KBM-7 (cell line): ENCODE measurements around the gene KCNS1.

Source experiments
- DNase-seq: peaks from one replicate; pipeline ENCODE4 v3.0.0-alpha.2; 2015
- in situ Hi-C: fragments of 300-500 bp; cut with MboI; formaldehyde crosslinking; loops from 2 replicates; pipeline ENCODE4 v1.14.3; 2020; ENCODE audit warnings: low sequenced_read_pairs, low pct_unique_long_range_greater_than_20kb, mixed read lengths

KCNS1 gene

DNA sequence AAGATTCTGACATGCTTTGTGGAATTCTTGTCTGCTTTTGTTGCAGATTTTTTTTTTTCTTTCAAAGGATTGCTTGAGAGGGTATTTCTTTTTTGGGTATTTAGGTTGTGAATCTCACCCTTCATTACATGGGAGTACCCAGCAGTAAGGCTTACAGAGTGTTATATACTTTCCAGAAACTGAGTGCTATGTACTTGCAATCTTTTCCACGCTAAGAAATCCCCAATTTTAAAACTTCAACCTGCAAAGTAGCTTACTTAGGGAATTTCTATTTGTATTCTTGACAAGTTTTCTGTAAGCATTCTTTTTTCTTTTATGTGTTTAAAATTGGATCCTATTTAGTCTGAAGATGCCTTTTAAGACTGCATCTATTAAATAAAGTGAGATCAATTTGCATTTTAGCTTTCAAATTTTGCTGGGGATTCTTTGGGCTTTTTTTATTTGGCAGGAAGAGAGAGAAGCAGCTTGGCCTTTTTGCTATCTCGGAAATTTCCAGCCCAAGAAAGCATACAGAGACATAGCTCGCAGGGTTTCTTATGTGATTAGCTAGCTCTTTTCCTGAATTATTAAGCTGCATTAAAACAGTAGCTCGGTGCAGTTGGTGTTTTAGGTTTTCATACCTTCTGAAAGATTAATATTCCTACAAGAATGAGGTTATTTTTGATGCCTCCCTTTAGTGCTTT is 42.6 kb downstream of the KCNS1 start:
- no peak for DNase-seq
- in situ Hi-C loops = no loop called here

DNA sequence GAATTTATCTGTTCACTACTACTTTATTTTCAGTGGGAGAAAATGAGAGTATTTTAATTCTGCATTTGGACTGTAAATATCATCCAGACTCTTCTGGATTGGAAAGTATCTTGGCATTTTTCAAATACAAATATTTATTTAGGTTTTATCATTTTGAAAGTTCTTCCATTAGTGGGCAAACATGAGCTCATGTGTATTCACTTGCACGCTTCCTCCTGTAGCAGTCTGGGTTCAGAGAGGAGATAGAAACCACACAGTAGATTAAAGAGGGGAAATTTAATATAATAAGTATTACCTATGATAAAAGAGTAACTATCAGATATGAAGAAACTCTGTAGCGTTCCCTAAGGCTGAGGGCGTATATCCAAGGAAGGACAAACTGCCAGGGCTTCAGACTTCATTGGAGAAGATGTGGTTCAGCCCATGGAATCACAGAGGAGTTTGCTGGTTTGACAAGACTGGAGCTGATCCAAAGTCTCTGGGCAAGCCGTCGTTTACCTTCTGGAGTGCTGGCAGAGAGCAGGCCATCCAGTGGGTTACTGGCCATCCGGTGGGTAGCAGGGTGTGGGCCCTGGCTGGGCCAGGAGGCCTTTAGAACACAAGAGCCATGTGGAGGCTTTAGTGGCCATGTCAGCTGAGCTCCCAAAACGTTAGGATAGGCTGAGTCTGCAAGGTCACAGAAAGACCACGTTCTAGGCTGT is 44.3 kb downstream of the KCNS1 start:
- no peak for DNase-seq
- in situ Hi-C loops = no loop called here

DNA sequence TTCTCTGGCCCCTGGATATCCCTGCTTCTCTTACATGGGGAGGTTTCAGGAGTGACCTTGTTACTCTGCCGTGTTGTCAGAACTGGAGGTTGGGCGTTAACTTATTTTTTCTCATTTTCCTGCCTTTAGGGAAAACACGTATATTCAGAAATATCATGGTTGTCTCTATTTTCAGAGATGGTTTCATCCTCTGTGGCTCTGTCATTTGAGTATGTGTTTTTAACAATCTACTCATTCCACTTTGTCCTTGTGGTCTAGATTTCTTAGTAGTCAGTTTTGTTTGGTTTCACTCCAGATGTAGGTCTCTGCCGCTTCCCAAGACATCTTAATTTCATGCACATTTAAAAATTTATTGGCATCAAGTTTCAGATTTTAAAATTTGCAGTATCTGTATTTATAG is 45.9 kb downstream of the KCNS1 start:
- in situ Hi-C loops = no loop called here
- DNase-seq = no peak

DNA sequence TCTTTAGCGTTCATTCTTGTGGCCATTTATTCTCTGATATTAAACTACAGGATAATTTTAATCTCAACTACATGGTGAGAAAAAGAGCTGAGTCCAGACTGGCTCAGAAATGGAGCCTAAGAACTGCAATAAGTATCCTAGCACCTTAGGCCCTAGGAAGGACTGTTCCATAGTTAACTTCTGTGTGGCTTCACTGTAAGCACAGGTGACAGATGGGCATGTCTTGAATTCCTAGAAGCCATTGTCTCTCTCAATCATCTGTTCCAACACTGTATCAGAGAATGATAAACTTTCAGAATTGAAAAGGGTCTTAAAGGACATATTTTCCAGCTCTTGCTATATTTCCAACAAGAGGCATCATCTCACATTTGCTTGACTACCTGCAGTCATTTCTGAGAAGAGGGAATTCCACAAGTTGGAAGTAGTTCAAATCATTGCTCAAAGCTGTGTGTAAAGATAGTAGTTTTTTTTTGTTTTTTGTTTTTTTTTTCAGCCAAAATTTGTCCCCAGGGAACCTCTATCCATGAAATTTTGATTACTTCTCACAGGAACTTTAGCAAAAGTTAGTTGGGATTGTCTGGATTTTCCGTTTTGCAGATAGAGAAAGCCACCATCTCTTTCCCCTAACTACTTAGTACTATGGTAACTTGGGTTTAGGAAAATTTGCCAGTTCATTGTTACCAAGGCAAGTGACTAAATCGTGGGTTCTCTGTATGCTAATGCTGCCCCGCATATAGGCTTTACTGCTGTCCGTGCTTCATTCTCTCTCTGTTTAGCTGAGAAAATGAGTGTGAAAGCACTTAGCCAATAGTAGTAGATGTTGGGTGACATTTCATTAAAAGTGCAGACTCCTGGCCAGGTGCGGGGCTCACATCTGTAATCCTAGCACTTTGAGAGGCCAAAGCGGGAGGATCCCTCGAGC is 47.2 kb downstream of the KCNS1 start:
- in situ Hi-C loops = no loop called here
- DNase-seq = no peak

DNA sequence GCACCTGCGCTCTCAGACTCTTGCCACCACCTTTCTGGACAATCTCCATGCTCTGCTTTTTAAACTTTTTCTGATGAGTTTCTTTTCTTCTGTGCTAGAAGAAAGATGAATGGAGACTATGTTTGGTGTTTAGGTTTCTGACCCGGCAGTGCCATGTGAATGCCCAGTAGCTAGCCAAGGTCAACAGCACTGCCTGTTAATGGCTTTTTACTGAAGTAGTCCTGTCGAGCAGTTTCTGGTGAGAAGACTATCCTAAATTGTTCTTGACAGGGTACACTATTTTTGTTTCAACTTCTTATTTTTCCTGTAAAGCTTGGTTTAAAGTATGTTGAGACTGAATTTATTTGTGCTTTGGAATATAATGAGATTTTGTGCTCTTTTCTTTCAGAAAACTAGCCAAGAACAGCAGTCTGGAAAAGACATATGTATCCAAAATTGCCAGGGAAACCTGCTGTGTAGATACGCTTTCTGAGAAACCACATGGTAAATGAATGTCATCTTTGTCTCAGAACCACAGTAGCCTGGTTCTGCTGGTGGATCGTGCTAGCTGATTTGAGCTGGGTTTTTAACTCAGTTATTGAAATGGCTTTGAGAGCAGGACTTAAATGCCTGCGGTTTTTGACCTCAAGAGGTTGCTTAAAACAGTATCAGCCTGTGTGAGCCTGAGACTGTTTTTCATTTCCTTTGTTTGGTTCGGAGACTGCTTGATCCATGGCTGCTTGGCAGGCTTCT is 48.1 kb downstream of the KCNS1 start:
- peak; percentile 28 for DNase-seq

DNA sequence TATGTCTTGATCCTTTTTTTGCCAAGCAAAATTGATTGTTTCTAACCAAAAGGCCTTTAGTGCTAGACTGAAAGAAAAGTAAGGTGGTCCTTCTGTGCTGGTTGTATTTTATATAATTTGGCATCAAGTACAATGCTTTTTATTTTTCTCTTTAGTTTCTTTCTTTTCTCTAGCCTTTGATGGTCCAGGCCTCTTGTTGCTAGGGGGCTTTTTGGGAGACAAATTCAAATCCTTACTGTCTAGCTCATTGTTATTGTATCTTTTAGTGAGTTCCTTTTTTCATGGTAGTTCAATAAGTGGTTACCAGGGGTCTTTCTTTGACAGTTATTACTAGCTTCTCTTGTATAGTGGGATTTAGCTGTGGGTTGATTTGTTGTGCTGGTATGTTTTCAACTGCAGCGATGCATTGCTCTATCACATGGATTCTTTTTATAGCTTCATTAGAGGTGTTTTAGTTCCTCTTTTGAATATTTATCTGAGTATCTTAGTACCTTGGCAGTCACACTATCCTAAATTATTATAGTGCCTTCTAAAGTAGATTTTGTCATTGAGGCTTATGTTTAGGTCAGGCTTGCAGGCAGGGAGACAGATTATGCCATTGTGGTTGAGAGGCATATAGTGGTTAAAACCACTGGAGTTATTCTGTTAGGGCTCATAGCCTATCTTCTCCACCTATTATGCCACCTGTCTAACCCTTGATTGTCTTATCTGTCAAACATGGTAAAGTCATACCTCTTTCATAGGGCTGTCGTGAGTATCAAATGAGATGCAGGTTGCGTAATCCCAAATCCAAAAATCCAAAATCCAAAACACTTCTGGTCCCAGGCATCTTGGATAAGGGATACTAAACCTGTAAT is 49.5 kb downstream of the KCNS1 start:
- in situ Hi-C loops = no loop called here
- DNase-seq = peak; percentile 29

More for the DNA sequence above, 48.1 kb downstream of the KCNS1 start:
- in situ Hi-C loops = no loop called here

DNA sequence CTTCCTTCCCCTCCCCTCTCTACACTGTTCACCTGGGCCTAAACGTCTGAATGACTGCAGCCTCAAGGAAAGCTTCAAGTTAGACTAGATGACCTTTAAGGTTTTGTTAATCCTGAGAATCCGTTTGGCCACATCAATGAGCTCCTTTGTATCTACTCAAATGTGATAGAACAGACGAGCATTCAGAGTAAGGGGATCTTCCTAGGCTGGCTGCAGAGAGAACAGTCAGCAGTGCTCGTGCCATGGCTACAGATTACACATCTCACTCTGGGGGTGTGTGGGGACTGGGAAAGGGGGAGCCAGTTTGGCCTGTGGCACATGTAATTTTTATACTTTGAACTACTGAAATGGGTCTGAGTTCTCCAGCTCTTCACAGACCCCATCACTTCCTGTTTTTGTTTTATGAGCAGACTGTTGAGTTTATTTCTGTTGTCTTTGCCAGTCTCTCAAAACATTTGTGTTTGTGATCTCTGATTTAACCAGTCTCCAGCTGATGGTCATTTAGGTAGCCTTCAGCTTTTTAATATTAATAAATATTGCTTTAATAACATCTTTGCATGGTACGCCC is 50.9 kb downstream of the KCNS1 start:
- in situ Hi-C loops = no loop called here

DNA sequence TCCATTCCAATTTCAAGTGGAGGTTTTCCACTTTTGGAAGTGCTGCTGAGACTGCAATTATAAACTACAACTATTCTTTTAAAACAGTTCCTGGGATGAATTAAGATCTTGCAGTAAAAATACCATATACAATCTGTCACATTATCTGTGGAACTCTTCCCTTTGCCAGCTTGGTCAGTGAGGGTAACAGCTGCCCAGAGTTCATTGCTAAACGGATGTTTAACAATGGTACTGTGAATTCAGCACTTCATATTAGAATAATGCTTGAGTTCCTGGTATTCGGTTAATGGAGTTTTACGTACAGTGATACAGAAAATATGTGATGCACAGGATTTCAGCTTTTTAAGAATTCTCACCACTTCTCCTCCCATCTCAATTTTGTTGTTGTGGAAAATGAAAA is 51.5 kb downstream of the KCNS1 start:
- no peak for DNase-seq
- in situ Hi-C loops = no loop called here

More for the DNA sequence above, 50.9 kb downstream of the KCNS1 start:
- peak; percentile 50 for DNase-seq

DNA sequence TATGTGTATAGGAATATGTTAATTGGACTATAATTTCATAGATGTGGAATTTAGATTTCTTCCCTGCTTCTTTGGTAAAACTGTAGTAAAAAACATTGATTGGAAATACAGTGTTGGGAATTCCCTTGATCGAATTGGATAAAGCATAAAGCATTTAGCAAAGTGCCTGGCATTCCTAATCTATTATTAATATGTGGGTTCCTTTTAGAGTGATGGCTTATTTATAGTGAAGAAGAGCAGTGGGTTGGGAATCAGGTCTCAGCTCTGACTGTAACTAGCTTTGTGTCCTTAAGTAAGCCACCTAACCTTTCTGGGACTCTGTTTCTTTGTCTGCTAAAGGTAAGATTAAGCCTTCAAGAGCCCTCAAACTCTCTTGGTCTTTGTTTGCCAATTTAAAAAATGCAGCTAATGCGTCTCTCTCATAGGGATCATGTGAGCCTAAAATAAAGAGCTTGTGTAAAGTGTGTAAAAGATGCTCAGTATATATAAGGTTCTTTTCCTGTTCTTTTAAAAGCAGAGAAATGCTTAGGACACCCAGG is 53.3 kb downstream of the KCNS1 start:
- in situ Hi-C loops = no loop called here
- no peak for DNase-seq

DNA sequence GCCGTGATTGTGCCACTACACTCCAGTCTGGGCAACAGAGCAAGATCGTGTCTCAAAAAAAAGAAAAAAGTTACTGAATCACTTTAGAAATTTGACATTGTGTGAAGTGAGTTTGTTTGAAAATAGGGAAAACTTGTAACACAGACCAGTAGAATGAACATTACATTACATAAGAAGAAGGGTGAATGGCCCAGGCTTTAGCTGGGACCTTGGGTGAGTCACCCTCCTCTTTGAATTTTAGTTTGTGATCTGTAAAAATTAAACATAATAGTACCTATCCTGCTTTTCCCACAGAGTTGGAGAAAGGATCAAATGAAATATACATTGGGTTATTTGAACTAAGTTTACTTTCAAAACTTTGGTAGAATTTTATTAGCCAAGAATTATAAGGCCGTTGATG is 56.3 kb downstream of the KCNS1 start:
- DNase-seq = no peak
- in situ Hi-C loops = no loop called here

DNA sequence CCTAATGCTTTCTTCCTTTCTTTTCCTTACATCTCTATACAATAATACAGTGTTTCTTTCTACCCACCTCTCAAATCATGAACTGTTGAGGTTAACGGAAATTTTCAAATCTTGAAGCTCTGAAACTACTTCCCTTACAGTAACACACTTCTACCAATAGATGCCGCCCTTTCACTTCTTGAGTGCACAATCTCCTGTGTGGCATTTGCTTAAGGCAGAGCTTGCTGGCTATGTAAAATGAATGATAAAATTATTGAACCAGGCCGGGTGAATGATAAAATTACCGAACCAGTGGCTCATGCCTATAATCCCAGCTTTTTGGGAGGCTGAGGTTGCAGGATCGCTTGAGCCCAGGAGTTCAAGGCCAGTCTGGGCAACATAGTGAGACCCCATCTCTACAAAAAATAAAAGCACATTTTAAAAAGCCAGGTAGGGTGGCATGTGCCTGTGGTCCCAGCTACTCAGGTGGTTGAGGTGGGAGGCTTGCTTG is 56.8 kb downstream of the KCNS1 start:
- in situ Hi-C loops = no loop called here
- DNase-seq = peak; percentile 67

DNA sequence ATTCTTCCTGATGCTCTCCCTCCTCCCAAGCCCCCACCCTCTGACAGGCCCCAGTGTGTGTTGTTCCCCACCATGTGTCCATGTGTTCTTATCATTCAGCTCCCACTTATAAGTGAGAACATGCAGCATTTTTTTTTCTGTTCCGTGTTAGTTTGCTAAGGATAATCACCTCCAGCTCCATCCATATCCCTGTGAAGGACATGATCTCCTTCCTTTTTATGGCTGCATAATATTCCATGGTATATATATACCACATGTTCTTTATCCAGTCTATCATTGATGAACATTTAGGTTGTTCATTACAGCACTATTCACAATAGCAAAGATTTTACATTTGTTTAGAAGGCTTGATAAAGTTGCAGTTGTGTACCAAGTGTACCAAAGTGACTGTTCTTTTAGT is 57.9 kb downstream of the KCNS1 start:
- DNase-seq = no peak
- in situ Hi-C loops = no loop called here
